Endothelial cell of umbilical vein (primary cell): ENCODE measurements around the gene SUPT3H. TPM values are rescaled to one million over a fixed set of nuclear protein-coding genes. Genes with fewer than 3 reads are reported as not detected.

Experiments used
- BruUV-seq: library from RNA; stranded (reverse); fragments of 400-500 nt; replicated peaks from 2 replicates; lab custom pipeline; 2021; lab: Mats Ljungman, UMichigan
- CTCF ChIA-PET: fragments of 300-600, 350-600 bp; sonication (Branson Sonifier 250); formaldehyde crosslinking; loops from one replicate; lab custom pipeline; 2021; ENCODE audit warnings: antibody characterized with exemption, inconsistent platforms; lab: Charles Lee
- POLR2A ChIA-PET: fragments of 300-600, 350-600 bp; sonication (Branson Sonifier 250); formaldehyde crosslinking; loops from one replicate; lab custom pipeline; 2021; ENCODE audit warnings: antibody characterized with exemption, inconsistent platforms; lab: Charles Lee
- DNase-seq: peaks from one replicate; pipeline ENCODE4 v3.0.0-alpha.2; 2011; ENCODE audit warnings: low read depth, low spot score
- FAIRE-seq: peaks from 2 replicates; lab custom pipeline; 2011; peaks lifted over from hg19 to GRCh38; lab: Jason Lieb, UNC
- H2AFZ ChIP-seq: 2 replicates; pipeline ENCODE4 v1.6.0; 2012; ENCODE audit warnings: low read depth, low read length, control low read depth, inconsistent platforms
- H3K27ac ChIP-seq: 2 replicates; pipeline ENCODE4 v1.5.1; 2011; ENCODE audit warnings: low read depth, mild to moderate bottlenecking, control low read depth, low read length, moderate library complexity; ENCODE audit not compliant: insufficient read depth
- H3K27me3 ChIP-seq, 2 experiments: 2 replicates each; pipeline versions ENCODE4 v1.6.0 to v1.6.1; 2011; ENCODE audit warnings: low read length in 2 of 2, mixed read lengths in 1 of 2; ENCODE audit not compliant: control insufficient read depth in 2 of 2, insufficient read depth in 2 of 2
- H3K36me3 ChIP-seq, 2 experiments: 2 replicates in 1 of 2; 3 replicates in 1 of 2; pipeline ENCODE4 v1.5.1; 2011; ENCODE audit warnings: low read length in 2 of 2, mild to moderate bottlenecking in 1 of 2, moderate library complexity in 1 of 2; ENCODE audit not compliant: control insufficient read depth in 2 of 2, insufficient read depth in 2 of 2; ENCODE audit errors: extremely low read depth in 1 of 2
- H3K4me1 ChIP-seq: 3 replicates; pipeline ENCODE4 v1.5.1; 2011; ENCODE audit warnings: mild to moderate bottlenecking, low read length; ENCODE audit not compliant: control insufficient read depth, insufficient read depth; ENCODE audit errors: extremely low read depth
- H3K4me2 ChIP-seq: 2 replicates; pipeline ENCODE4 v1.6.1; 2011; ENCODE audit warnings: low read length, control low read depth, mixed read lengths; ENCODE audit not compliant: insufficient read depth
- H3K4me3 ChIP-seq, 3 experiments: fragments of 200-600 bp in 1 of 3; sonication (generic), shearing (Covaris generic) in 1 of 3; replicated peaks in 1 of 3; 2 replicates each; pipeline ENCODE4 v1.5.1; 2011 to 2016; ENCODE audit warnings: control low read depth in 3 of 3, low read length in 3 of 3, mild to moderate bottlenecking in 2 of 3, inconsistent platforms in 1 of 3, low read depth in 1 of 3, moderate library complexity in 1 of 3; ENCODE audit not compliant: insufficient read depth in 1 of 3
- H3K79me2 ChIP-seq: 2 replicates; pipeline ENCODE4 v1.6.0; 2012; ENCODE audit warnings: low read length, inconsistent platforms; ENCODE audit not compliant: control insufficient read depth, insufficient read depth
- H3K9ac ChIP-seq: replicated peaks from 2 replicates; pipeline ENCODE3; 2011; ENCODE audit warnings: low read length, control low read depth; ENCODE audit not compliant: insufficient read depth; ENCODE audit errors: extremely low read depth
- H3K9me1 ChIP-seq: replicated peaks from 3 replicates; pipeline ENCODE4 v1.6.0; 2011; ENCODE audit warnings: mild to moderate bottlenecking, low read length; ENCODE audit not compliant: control insufficient read depth, insufficient read depth; ENCODE audit errors: extremely low read depth
- H3K9me3 ChIP-seq: replicated peaks from 2 replicates; pipeline ENCODE4 v1.5.1; 2012; ENCODE audit warnings: low read length, inconsistent platforms; ENCODE audit not compliant: control insufficient read depth, insufficient read depth
- H4K20me1 ChIP-seq: replicated peaks from 2 replicates; pipeline ENCODE3; 2011; ENCODE audit warnings: mild to moderate bottlenecking, low read length; ENCODE audit not compliant: control insufficient read depth, insufficient read depth; ENCODE audit errors: extremely low read depth
- CTCF ChIP-seq, 2 donors: IDR thresholded peaks; 1 replicate in 1 of 2; 2 replicates in 1 of 2; pipeline ENCODE4 v1.5.1; 2011; ENCODE audit warnings: low read length in 2 of 2, mild to moderate bottlenecking in 2 of 2, moderate library complexity in 2 of 2, control low read depth in 1 of 2, inconsistent platforms in 1 of 2, low read depth in 1 of 2; ENCODE audit not compliant: insufficient read depth in 1 of 2; ENCODE audit errors: extremely low read depth in 1 of 2
- EZH2 ChIP-seq: IDR thresholded peaks from 2 replicates; pipeline ENCODE4 v1.6.1; 2012; ENCODE audit warnings: borderline replicate concordance, low read depth, mild to moderate bottlenecking, moderate library complexity, low read length, inconsistent platforms; ENCODE audit not compliant: severe bottlenecking
- FOS ChIP-seq: IDR thresholded peaks from 2 replicates; pipeline ENCODE4 v1.6.1; 2011; ENCODE audit warnings: mild to moderate bottlenecking, low read length, moderate library complexity, borderline replicate concordance; ENCODE audit not compliant: insufficient read depth
- GATA2 ChIP-seq: IDR thresholded peaks from 2 replicates; pipeline ENCODE4 v1.7.0; 2011; ENCODE audit warnings: low read depth, mild to moderate bottlenecking, moderate library complexity, mixed read lengths, low read length; ENCODE audit not compliant: insufficient read length, insufficient read depth
- JUN ChIP-seq: IDR thresholded peaks from 2 replicates; pipeline ENCODE4 v1.6.1; 2011; ENCODE audit warnings: borderline replicate concordance, low read depth; ENCODE audit not compliant: insufficient read length, insufficient read depth
- MAX ChIP-seq: IDR thresholded peaks from 2 replicates; pipeline ENCODE4 v1.6.1; 2011; ENCODE audit not compliant: insufficient read depth, insufficient read length
- POLR2A ChIP-seq: IDR thresholded peaks from 2 replicates; pipeline ENCODE4 v1.6.1; 2012; ENCODE audit warnings: low read depth, mild to moderate bottlenecking, control low read depth, low read length
- dilution Hi-C: fragments of 300-500 bp; cut with MboI; formaldehyde crosslinking; loops from one replicate; pipeline ENCODE4 v1.15.0; 2019; ENCODE audit warnings: low sequenced_read_pairs; ENCODE audit not compliant: extremely low pct_ligation_motif_present
- intact Hi-C: fragments of 100-400 bp; cut with micrococcal nuclease; formaldehyde crosslinking; loops from one replicate; pipeline ENCODE4 v1.10.0; 2022
- polyA plus RNA-seq, 4 experiments: library from polyadenylated mRNA; depleted of rRNA in 3 of 4; stranded (reverse) in 3 of 4; unstranded in 1 of 4; fragments of >200 nt; gene quantifications; 2 replicates each; pipeline versions ENCODE4 v1.2.1 to v1.2.3, GENCODE V29; 2011 to 2012; ENCODE audit warnings: missing spikeins in 1 of 4
- total RNA-seq: library from RNA; stranded (reverse); gene quantifications from 2 replicates; pipeline ENCODE4 v1.2.3, GENCODE V29; 2021

Gene SUPT3H
- total and polyA plus RNA-seq, 2 donors (not counting 3 experiments of a cell fraction or from before 2014, with no cell fraction given), result 8.3 to 9.8 TPM

- Histone ChIP-seq H3K4me2 (no peak overlapping the region), H4K20me1 (no peaks in the 10 kb centered on the region), H3K9ac (no peak overlapping the region), H3K79me2 (no peaks in the 10 kb centered on the region), H3K4me3 (no peak overlapping the region), H3K27ac (no peak overlapping the region), H2AFZ (no peak overlapping the region), H3K27me3 (no peaks in the 10 kb centered on the region), H3K36me3 (no peaks in the 10 kb centered on the region), H3K4me1 (no peaks in the 10 kb centered on the region), H3K9me3 (no peaks in the 10 kb centered on the region), H3K9me1 (no peaks in the 10 kb centered on the region)
- ChIA-PET CTCF (no interaction called here), POLR2A (no interaction called here)
- no peak for DNase-seq
- dilution Hi-C loops (no loop called here), intact Hi-C loops (no loop called here)
- FAIRE-seq, result no peak
- TF ChIP-seq FOS (no peak), CTCF (IDR thresholded peaks at IDR 0.05; ENCODE audit: extremely low read depth in 1 of 2, insufficient read depth in 1 of 2, low read depth in 1 of 2, low read length in 2 of 2) (no peak), JUN (no peak), POLR2A (no peak)
- no TSS peak for BruUV-seq
Measured at GRCh38 chr6:44849806-44850205, 527.9 kb downstream of the SUPT3H start.

- dilution Hi-C loops, result no loop called here
- H3K9me1 ChIP-seq, result no peaks in the 10 kb centered on the region
- no peak overlapping the region for H3K4me3 ChIP-seq
- no peaks in the 10 kb centered on the region for H3K79me2 ChIP-seq
- H3K9ac ChIP-seq, result no peak overlapping the region
- intact Hi-C loops, result no loop called here
- H3K27ac ChIP-seq, result no peak overlapping the region
- H3K36me3 ChIP-seq, result no peaks in the 10 kb centered on the region
- H2AFZ ChIP-seq, result no peak overlapping the region
- TF ChIP-seq POLR2A (no peak), JUN (no peak), CTCF (IDR thresholded peaks at IDR 0.05; ENCODE audit: extremely low read depth in 1 of 2, insufficient read depth in 1 of 2, low read depth in 1 of 2, low read length in 2 of 2) (no peak), GATA2 (no peak), FOS (no peak), MAX (no peak), EZH2 (no peak)
- H3K27me3 ChIP-seq, result no peaks in the 10 kb centered on the region
- BruUV-seq, result no TSS peak
- no peaks in the 10 kb centered on the region for H3K4me1 ChIP-seq
- FAIRE-seq, result no peak
- ChIA-PET POLR2A (interaction anchor here (0.5 kb wide), 1 partner anchor 10 kb away, joined by 3 read pairs; no protein-coding TSS in a partner anchor), CTCF (no interaction called here)
- DNase-seq, result no peak
- H3K9me3 ChIP-seq, result no peaks in the 10 kb centered on the region
- H3K4me2 ChIP-seq, result no peak overlapping the region
- H4K20me1 ChIP-seq, result no peaks in the 10 kb centered on the region
Measured at GRCh38 chr6:44843734-44844133, 534.0 kb downstream of the SUPT3H start.
